Left ventricle myocardium inferior (tissue), 1 donor: ENCODE results near the gene STEAP1B. TPM values are rescaled to one million over a fixed set of nuclear protein-coding genes. Genes with fewer than 3 reads are reported as not detected.

Source experiments
- DNase-seq: peaks from one replicate; pipeline ENCODE4 v3.0.0-alpha.2; 2020
- H3K27ac ChIP-seq: fragments of 200-600 bp; replicated peaks from 2 replicates; pipeline ENCODE4 v1.8.0; 2021
- H3K27me3 ChIP-seq: fragments of 200-600 bp; 2 replicates; pipeline ENCODE4 v1.8.0; 2021; ENCODE audit warnings: low read depth
- H3K36me3 ChIP-seq: fragments of 200-600 bp; 2 replicates; pipeline ENCODE4 v1.8.0; 2021
- H3K4me1 ChIP-seq: fragments of 200-600 bp; 2 replicates; pipeline ENCODE4 v1.8.0; 2021
- H3K4me3 ChIP-seq: fragments of 200-600 bp; 2 replicates; pipeline ENCODE4 v1.8.0; 2021; ENCODE audit warnings: mild to moderate bottlenecking, moderate library complexity
- H3K9me3 ChIP-seq: fragments of 200-600 bp; replicated peaks from 2 replicates; pipeline ENCODE4 v1.8.0; 2021
- intact Hi-C: fragments of 100-400 bp; cut with micrococcal nuclease; formaldehyde crosslinking; loops from one replicate; pipeline ENCODE4 v1.11.0; 2022
- total RNA-seq: library from RNA; stranded (reverse); fragmentation: NEBNext Ultra II Directional; extraction: Animal tissue kit (Norgen Biotek cat#: 25700); gene quantifications from one replicate; pipeline ENCODE4 v1.2.1, GENCODE V29; 2021
- TF ChIP-seq, protein P1 (sequence below): fragments of 200-600 bp; IDR thresholded peaks from 2 replicates; pipeline ENCODE4 v1.8.0; 2021; ENCODE audit warnings: antibody characterized with exemption, mild to moderate bottlenecking, borderline replicate concordance
- donor health status: DM: no; HTN: yes; CAD: no; lungs with severe emphysema.

Gene STEAP1B
- total RNA-seq, 1 donor from 2014 or later = 0.63 TPM

DNA sequence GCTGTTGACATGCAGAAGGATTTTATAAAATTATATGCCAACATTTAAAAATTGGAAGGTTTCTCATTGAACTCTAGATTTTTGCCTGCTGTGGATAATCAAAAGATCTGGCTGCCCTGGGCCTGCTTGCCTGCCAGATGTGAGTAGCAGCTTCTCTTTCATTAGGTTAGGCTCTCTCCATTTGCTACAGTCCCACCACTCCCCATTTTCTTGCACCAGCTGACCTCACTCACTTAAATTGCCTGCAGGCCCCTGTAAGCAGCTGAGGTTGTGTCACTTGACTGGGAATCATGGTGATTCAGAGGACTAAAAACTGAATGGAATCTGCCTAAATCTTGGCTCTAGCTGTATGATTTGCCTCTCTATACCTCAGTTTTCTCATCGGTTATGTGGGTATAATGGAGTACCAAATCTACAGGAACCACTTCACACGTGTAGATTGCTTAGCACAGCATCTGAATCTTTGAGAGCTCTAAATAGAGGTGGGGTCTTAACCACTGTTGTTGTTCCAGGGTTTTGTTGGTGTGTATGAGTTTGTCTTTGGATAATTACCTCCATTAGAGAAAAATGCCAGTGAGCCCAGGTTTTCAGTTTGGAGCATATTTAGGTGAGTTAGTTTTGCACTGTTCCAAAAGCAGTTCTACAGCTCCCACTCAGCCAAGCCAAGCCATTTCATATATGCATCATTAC lies 124.5 kb downstream of the STEAP1B start:
- TF ChIP-seq, protein P1, sequence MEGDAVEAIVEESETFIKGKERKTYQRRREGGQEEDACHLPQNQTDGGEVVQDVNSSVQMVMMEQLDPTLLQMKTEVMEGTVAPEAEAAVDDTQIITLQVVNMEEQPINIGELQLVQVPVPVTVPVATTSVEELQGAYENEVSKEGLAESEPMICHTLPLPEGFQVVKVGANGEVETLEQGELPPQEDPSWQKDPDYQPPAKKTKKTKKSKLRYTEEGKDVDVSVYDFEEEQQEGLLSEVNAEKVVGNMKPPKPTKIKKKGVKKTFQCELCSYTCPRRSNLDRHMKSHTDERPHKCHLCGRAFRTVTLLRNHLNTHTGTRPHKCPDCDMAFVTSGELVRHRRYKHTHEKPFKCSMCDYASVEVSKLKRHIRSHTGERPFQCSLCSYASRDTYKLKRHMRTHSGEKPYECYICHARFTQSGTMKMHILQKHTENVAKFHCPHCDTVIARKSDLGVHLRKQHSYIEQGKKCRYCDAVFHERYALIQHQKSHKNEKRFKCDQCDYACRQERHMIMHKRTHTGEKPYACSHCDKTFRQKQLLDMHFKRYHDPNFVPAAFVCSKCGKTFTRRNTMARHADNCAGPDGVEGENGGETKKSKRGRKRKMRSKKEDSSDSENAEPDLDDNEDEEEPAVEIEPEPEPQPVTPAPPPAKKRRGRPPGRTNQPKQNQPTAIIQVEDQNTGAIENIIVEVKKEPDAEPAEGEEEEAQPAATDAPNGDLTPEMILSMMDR = no peak
- no peak overlapping the region for H3K4me3 ChIP-seq

DNA sequence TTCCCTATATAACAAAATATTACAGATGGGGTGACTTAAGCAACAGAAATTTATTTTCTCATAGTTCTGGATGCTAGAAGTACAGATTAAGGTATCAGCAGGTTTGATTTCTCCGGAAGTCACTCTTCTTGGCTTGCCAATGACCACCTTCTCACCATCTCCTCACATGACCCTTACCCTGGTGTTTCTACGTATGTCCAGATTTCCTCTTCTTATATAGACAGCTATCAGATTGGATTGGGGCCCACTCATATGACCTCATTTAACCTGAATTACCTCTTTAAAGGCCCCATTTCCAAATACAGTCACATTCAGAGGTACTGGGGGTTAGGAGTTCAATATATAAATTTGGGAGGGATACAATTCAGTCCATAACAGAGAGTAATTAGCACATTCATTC lies 126.1 kb downstream of the STEAP1B start:
- H3K27me3 ChIP-seq = no peaks in the 10 kb centered on the region
- no peak for DNase-seq
- H3K36me3 ChIP-seq = no peaks in the 10 kb centered on the region
- peaks cover 17% of the 10 kb centered on the region for H3K4me1 ChIP-seq
- TF ChIP-seq, protein P1 = no peak
- intact Hi-C loops = no loop called here
- no peak overlapping the region for H3K27ac ChIP-seq
- H3K4me3 ChIP-seq = no peak overlapping the region
- no peaks in the 10 kb centered on the region for H3K9me3 ChIP-seq

More for the DNA sequence above, 124.5 kb downstream of the STEAP1B start:
- Histone ChIP-seq H3K36me3 (no peaks in the 10 kb centered on the region), H3K4me1 (peaks cover 17% of the 10 kb centered on the region), H3K27ac (no peak overlapping the region), H3K9me3 (no peaks in the 10 kb centered on the region), H3K27me3 (no peaks in the 10 kb centered on the region)
- intact Hi-C loops = no loop called here
- DNase-seq = no peak

DNA sequence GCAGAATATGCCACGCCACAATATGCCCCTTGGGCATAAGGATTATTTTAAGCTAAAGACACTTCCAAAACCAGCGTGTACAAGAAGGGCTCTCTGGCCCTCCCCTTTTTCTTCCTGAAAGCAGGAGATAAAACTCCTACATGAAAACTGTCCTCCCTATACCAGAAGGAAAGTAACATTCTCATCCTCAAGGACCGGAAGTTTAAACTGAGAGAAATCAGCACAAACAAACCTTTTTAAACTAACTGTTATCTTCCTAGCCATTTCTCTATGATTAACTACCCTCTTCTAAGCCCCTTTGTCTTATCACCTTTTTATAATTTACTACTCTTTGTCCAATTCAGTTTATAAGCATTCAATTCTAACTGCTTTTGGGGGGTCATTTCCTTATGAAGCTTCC lies 126.6 kb downstream of the STEAP1B start:
- no peak for DNase-seq
- intact Hi-C loops = no loop called here

DNA sequence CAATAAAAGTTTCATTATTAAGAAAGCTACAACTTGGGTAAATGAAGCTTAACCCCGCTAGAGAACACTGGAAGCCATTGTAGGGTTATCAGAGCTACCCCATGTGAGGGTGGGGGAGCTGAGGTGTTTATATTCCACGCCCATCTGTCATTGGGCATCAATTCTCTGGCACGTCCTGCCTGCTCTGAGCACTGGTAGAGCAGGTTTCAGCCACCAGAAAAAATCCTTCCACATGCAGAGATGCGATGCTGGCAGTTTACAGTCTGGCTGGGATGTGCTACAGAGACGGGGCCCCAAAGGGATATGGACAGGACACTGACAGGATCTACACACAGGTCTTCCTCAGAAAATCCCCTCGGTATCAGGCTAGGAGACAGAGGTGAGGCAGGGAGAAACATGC lies 127.1 kb downstream of the STEAP1B start:
- intact Hi-C loops = no loop called here
- Histone ChIP-seq H3K27ac (no peak overlapping the region), H3K9me3 (no peaks in the 10 kb centered on the region), H3K4me3 (no peak overlapping the region), H3K27me3 (no peaks in the 10 kb centered on the region), H3K36me3 (no peaks in the 10 kb centered on the region), H3K4me1 (peaks cover 7% of the 10 kb centered on the region)
- TF ChIP-seq, protein P1 = no peak
- no peak for DNase-seq

More for the DNA sequence above, 126.6 kb downstream of the STEAP1B start:
- H3K4me1 ChIP-seq = peaks cover 12% of the 10 kb centered on the region
- no peak overlapping the region for H3K27ac ChIP-seq
- no peaks in the 10 kb centered on the region for H3K27me3 ChIP-seq
- no peak overlapping the region for H3K4me3 ChIP-seq
- no peaks in the 10 kb centered on the region for H3K9me3 ChIP-seq
- no peaks in the 10 kb centered on the region for H3K36me3 ChIP-seq
- TF ChIP-seq, protein P1 = no peak

DNA sequence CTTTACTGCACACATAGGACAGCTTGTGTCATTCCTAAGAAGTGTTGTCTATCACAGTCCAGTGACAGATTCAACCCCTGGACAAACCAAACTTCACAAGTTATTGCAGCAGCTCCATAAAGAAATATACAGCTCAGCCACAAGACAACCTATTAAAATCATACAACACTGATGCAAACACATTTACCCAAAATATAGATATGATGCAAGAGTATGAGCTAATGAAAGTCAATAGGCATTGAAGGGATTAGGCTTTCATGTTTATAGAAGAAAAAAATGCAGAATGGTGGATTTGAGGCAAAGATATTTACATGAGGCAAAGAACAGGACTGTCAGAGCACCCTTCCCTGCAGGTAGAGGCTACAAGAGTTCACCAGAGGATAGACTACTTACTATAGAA lies 128.1 kb downstream of the STEAP1B start:
- no peak overlapping the region for H3K27ac ChIP-seq
- intact Hi-C loops = no loop called here
- no peaks in the 10 kb centered on the region for H3K9me3 ChIP-seq
- H3K4me3 ChIP-seq = no peak overlapping the region
- no peaks in the 10 kb centered on the region for H3K36me3 ChIP-seq
- no peaks in the 10 kb centered on the region for H3K4me1 ChIP-seq
- TF ChIP-seq, protein P1 = no peak
- no peak for DNase-seq
- H3K27me3 ChIP-seq = no peaks in the 10 kb centered on the region

Other genes starting within 250 kb of the STEAP1B start
- 16.5 TPM for gene RAPGEF5, start 143.0 kb downstream of the STEAP1B start, total RNA-seq
- gene IL6, start 227.0 kb upstream of the STEAP1B start, total RNA-seq = 0.69 TPM